Measurements from ENCODE around the gene NPFFR1.

- TF ChIP-seq GABPA (IDR thresholded peaks at IDR 0.05; ENCODE audit: low read depth) (no peak), REST (IDR thresholded peaks at IDR 0.05; ENCODE audit: insufficient replicate concordance, low read depth) (no peak), CTCF (IDR thresholded peaks at IDR 0.05; ENCODE audit: insufficient read depth, low read length) (no peak), POLR2AphosphoS5 (IDR thresholded peaks at IDR 0.05; ENCODE audit: low read depth) (no peak), SPI1 (IDR thresholded peaks at IDR 0.05; ENCODE audit: borderline replicate concordance, low read depth) (no peak)
These were observed 29.2 kb upstream of the NPFFR1 start for GRCh38 chr10:70312972-70313371.
